CD14-positive monocyte (primary cell): Measurements from ENCODE around the gene PTCH2. TPM values are rescaled to one million over a fixed set of nuclear protein-coding genes. Genes with fewer than 3 reads are reported as not detected.

ENCODE experiments used
- DNase-seq, 3 donors: peaks; one replicate each; pipeline ENCODE4 v3.0.0-alpha.2; 2011 to 2022
- H2AFZ ChIP-seq: 2 replicates; pipeline ENCODE4 v1.6.0; 2012; ENCODE audit warnings: mild to moderate bottlenecking, low read depth, low read length, inconsistent platforms; ENCODE audit not compliant: insufficient read depth, poor library complexity, severe bottlenecking
- H3K27ac ChIP-seq, 2 donors: 1 replicate in 1 of 2; 2 replicates in 1 of 2; pipeline ENCODE4 v1.5.1; 2012 to 2013; ENCODE audit warnings: low read length in 2 of 2, control low read depth in 1 of 2, inconsistent platforms in 1 of 2, low read depth in 1 of 2, mild to moderate bottlenecking in 1 of 2
- H3K27me3 ChIP-seq, 2 donors: one replicate each; pipeline versions ENCODE4 v1.6.0 to v1.6.1; 2011 to 2013; ENCODE audit warnings: low read length in 2 of 2; ENCODE audit not compliant: control insufficient read depth in 2 of 2, insufficient read depth in 2 of 2
- H3K36me3 ChIP-seq, 2 donors: replicated peaks in 1 of 2; 1 replicate in 1 of 2; 2 replicates in 1 of 2; pipeline versions ENCODE4 v1.5.1 to v1.6.1; 2012 to 2013; ENCODE audit warnings: low read length in 2 of 2, control low read depth in 1 of 2, inconsistent platforms in 1 of 2, mild to moderate bottlenecking in 1 of 2; ENCODE audit not compliant: insufficient read depth in 2 of 2, control insufficient read depth in 1 of 2
- H3K4me1 ChIP-seq, 2 donors: 1 replicate in 1 of 2; 2 replicates in 1 of 2; pipeline versions ENCODE4 v1.5.1 to v1.6.1; 2012 to 2013; ENCODE audit warnings: low read length in 2 of 2, control low read depth in 1 of 2, inconsistent platforms in 1 of 2, mild to moderate bottlenecking in 1 of 2, moderate library complexity in 1 of 2; ENCODE audit not compliant: insufficient read depth in 2 of 2, control insufficient read depth in 1 of 2
- H3K4me2 ChIP-seq: replicated peaks from 2 replicates; pipeline ENCODE3; 2012; ENCODE audit warnings: low read length, moderate library complexity, mild to moderate bottlenecking; ENCODE audit not compliant: poor library complexity, severe bottlenecking; ENCODE audit errors: extremely low read depth
- H3K4me3 ChIP-seq, 3 experiments: fragments of 200-600 bp in 1 of 3; sonication (generic) in 1 of 3; replicated peaks in 1 of 3; 1 replicate in 2 of 3; 2 replicates in 1 of 3; pipeline ENCODE4 v1.5.1; 2011 to 2013; ENCODE audit warnings: low read length in 3 of 3, mild to moderate bottlenecking in 3 of 3, control low read depth in 2 of 3, low read depth in 2 of 3, inconsistent platforms in 1 of 3, moderate library complexity in 1 of 3
- H3K79me2 ChIP-seq: 2 replicates; pipeline ENCODE4 v1.6.0; 2012; ENCODE audit warnings: mild to moderate bottlenecking, control low read depth, inconsistent platforms, low read length, moderate library complexity; ENCODE audit not compliant: insufficient read depth
- H3K9ac ChIP-seq: 2 replicates; pipeline ENCODE4 v1.6.0; 2017; ENCODE audit warnings: low read length, mild to moderate bottlenecking; ENCODE audit not compliant: insufficient read depth, poor library complexity, severe bottlenecking
- H3K9me3 ChIP-seq, 2 donors: replicated peaks in 1 of 2; 1 replicate in 1 of 2; 2 replicates in 1 of 2; pipeline versions ENCODE4 v1.5.1 to v1.6.1; 2012 to 2013; ENCODE audit warnings: low read length in 2 of 2, control low read depth in 1 of 2; ENCODE audit not compliant: control insufficient read depth in 1 of 2, insufficient read depth in 1 of 2
- H4K20me1 ChIP-seq: 2 replicates; pipeline ENCODE4 v1.6.0; 2012; ENCODE audit warnings: mild to moderate bottlenecking, low read length, control low read depth, moderate library complexity; ENCODE audit not compliant: insufficient read depth
- H3K27ac Mint-ChIP-seq, 7 donors: one replicate each; pipeline ENCODE4 v1.8.0; 2020; ENCODE audit warnings: mild to moderate bottlenecking in 7 of 7, mixed read lengths in 7 of 7, moderate library complexity in 6 of 7, inconsistent platforms in 2 of 7
- H3K27me3 Mint-ChIP-seq, 3 donors: one replicate each; pipeline ENCODE4 v1.8.0; 2021 to 2022; ENCODE audit warnings: low read depth in 3 of 3, mild to moderate bottlenecking in 3 of 3, mixed read lengths in 3 of 3, moderate library complexity in 3 of 3, inconsistent platforms in 1 of 3
- H3K36me3 Mint-ChIP-seq, 2 donors: one replicate each; pipeline ENCODE4 v1.8.0; 2020; ENCODE audit warnings: mixed read lengths in 2 of 2, inconsistent platforms in 1 of 2, mild to moderate bottlenecking in 1 of 2
- H3K4me1 Mint-ChIP-seq: one replicate; pipeline ENCODE4 v1.8.0; 2020; ENCODE audit warnings: mild to moderate bottlenecking, mixed read lengths
- H3K4me3 Mint-ChIP-seq, 2 donors: one replicate each; pipeline ENCODE4 v1.8.0; 2020; ENCODE audit warnings: mild to moderate bottlenecking in 2 of 2, mixed read lengths in 2 of 2, moderate library complexity in 1 of 2
- H3K9me3 Mint-ChIP-seq, 7 donors: one replicate each; pipeline ENCODE4 v1.8.0; 2020 to 2022; ENCODE audit warnings: mixed read lengths in 7 of 7, mild to moderate bottlenecking in 6 of 7, moderate library complexity in 6 of 7, inconsistent platforms in 2 of 7
- WGBS: methylation state at CpG from one replicate; pipeline ENCODE4 v1.1.5; 2013; ENCODE audit warnings: missing lambda C conversion rate; ENCODE audit not compliant: insufficient coverage; 5-methylcytosine and 5-hydroxymethylcytosine counted together
- intact Hi-C, 2 donors: fragments of 100-400 bp; cut with micrococcal nuclease; formaldehyde crosslinking; loops; one replicate each; pipeline versions ENCODE4 v1.15.0 to v1.15.1; 2023
- polyA plus RNA-seq, 3 donors: library from polyadenylated mRNA; depleted of rRNA in 1 of 3; unstranded in 2 of 3; stranded (reverse) in 1 of 3; fragments of 300-500 nt in 2 of 3; fragments of >200 nt in 1 of 3; fragmentation: Illumina TruSeq in 2 of 3; gene quantifications; 1 replicate in 2 of 3; 2 replicates in 1 of 3; pipeline ENCODE4 v1.2.3, GENCODE V29; 2012 to 2021
- TF ChIP-seq, protein P1 (sequence below): fragments of 200-600 bp; IDR thresholded peaks from one replicate; pipeline ENCODE4 v1.8.0; 2022; ENCODE audit warnings: antibody characterized with exemption, mild to moderate bottlenecking

PTCH2 gene
- polyA plus RNA-seq, 3 donors: 0.18 to 0.71 (median 0.22) TPM

GRCh38 chr1:44830900-44831304 is 12.2 kb downstream of the PTCH2 start:
- H3K27ac ChIP-seq: no peak overlapping the region
- TF ChIP-seq, protein P1, sequence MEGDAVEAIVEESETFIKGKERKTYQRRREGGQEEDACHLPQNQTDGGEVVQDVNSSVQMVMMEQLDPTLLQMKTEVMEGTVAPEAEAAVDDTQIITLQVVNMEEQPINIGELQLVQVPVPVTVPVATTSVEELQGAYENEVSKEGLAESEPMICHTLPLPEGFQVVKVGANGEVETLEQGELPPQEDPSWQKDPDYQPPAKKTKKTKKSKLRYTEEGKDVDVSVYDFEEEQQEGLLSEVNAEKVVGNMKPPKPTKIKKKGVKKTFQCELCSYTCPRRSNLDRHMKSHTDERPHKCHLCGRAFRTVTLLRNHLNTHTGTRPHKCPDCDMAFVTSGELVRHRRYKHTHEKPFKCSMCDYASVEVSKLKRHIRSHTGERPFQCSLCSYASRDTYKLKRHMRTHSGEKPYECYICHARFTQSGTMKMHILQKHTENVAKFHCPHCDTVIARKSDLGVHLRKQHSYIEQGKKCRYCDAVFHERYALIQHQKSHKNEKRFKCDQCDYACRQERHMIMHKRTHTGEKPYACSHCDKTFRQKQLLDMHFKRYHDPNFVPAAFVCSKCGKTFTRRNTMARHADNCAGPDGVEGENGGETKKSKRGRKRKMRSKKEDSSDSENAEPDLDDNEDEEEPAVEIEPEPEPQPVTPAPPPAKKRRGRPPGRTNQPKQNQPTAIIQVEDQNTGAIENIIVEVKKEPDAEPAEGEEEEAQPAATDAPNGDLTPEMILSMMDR: no peak
- intact Hi-C loops: loop anchor here in 1 of 2 donors (5.0 kb wide), 1 partner anchor 34 kb away; no protein-coding TSS in a partner anchor

DNA sequence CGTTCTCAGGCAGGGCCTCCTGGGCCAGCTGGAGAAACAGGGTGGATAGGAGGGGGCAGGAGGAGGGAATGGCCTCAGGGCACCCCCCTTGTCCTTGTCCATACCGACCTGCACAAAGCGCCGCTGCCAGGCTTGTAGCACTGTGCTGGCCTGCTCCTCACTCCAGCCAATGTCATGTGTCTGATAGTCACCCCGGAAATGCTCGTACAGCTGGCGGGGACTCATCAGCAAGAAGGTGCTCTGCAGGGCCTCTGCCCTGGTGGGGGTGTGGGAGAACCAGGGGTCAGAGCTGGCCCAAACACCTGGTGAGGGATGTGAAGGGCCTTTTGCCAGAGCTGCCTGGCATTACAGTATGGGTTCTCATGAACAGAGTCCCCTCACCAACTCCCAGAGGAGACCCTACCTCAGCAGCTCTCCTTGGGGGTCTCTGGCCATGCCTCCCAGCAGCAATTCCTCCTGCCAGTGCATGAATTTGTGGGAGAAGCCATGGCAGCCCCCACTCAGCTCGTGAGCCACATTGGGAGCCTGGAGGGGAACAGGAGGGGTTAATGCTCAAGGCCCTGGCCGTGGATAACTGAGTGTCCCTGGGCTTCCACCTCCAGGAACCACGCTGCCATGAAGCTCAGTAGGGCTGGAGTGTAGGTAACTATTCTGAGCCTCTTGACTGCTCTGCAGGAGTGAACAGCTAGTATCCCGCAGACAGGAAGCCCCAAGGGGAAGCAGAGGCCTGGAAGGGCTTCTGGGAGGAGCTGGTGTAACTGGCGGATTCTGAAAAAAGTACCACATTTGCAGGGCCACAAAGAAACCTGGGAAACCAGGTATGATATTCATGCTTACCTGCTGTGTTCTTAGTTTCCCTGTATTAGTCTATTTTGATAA is 13.3 kb downstream of the PTCH2 start:
- Mint-ChIP-seq H3K27me3 (peaks cover 0 to 6% (median 2%) of the 10 kb centered on the region in 3 donors), H3K4me1 (peaks cover 53% of the 10 kb centered on the region), H3K36me3 (peaks cover 0 to 3% of the 10 kb centered on the region in 2 donors), H3K4me3 (peak overlapping the region; percentile 27 to 39), H3K27ac (no peak overlapping the region), H3K9me3 (no peaks in the 10 kb centered on the region)
- Histone ChIP-seq H3K9me3 (no peaks in the 10 kb centered on the region), H3K36me3 (no peaks in the 10 kb centered on the region), H3K79me2 (no peaks in the 10 kb centered on the region), H3K4me2 (no peak overlapping the region), H3K4me1 (peaks cover 52 to 66% of the 10 kb centered on the region in 2 donors), H3K4me3 (peak overlapping the region in 1 of 3 experiments; percentile 30), H4K20me1 (no peaks in the 10 kb centered on the region), H3K27ac (no peak overlapping the region), H3K9ac (peak overlapping the region; percentile 8), H2AFZ (no peak overlapping the region), H3K27me3 (no peaks in the 10 kb centered on the region)
- TF ChIP-seq, protein P1: no peak
- DNase-seq: peak in 2 of 3 donors; percentile 20 to 29
- 35% methylated on average over 8 of the region's 12 CpGs for WGBS
- intact Hi-C loops: loop anchor here (5.0 kb wide), 2 partner anchors 32 to 42 kb away; partner anchors contain the start of gene BEST4 (in 1 of the 2)

More at GRCh38 chr1:44830900-44831304, 12.2 kb downstream of the PTCH2 start:
- DNase-seq: no peak
- Histone ChIP-seq H3K4me3 (no peak overlapping the region), H3K9me3 (no peaks in the 10 kb centered on the region), H3K4me1 (peaks cover 55 to 69% of the 10 kb centered on the region in 2 donors), H3K27me3 (no peaks in the 10 kb centered on the region), H2AFZ (no peak overlapping the region), H3K9ac (no peak overlapping the region), H4K20me1 (no peaks in the 10 kb centered on the region), H3K4me2 (no peak overlapping the region), H3K79me2 (no peaks in the 10 kb centered on the region), H3K36me3 (no peaks in the 10 kb centered on the region)
- H3K36me3 Mint-ChIP-seq: peaks cover 0 to 3% of the 10 kb centered on the region in 2 donors
- 86% methylated on average over 8 of the region's 10 CpGs for WGBS
- H3K4me1 Mint-ChIP-seq: peaks cover 57% of the 10 kb centered on the region
- H3K27ac Mint-ChIP-seq: no peak overlapping the region
- no peak overlapping the region for H3K4me3 Mint-ChIP-seq
- H3K27me3 Mint-ChIP-seq: peaks cover 0 to 6% (median 2%) of the 10 kb centered on the region in 3 donors
- no peaks in the 10 kb centered on the region for H3K9me3 Mint-ChIP-seq
